HUDEP-2 (cell line): ENCODE data around the gene ADCK1.

Source experiments
- DNase-seq, 76 experiments: peaks; one replicate each; lab custom pipeline; 2025; ENCODE audit not compliant: unreplicated experiment in 76 of 76; lab: John Stamatoyannopoulos, UW

Gene ADCK1

DNA sequence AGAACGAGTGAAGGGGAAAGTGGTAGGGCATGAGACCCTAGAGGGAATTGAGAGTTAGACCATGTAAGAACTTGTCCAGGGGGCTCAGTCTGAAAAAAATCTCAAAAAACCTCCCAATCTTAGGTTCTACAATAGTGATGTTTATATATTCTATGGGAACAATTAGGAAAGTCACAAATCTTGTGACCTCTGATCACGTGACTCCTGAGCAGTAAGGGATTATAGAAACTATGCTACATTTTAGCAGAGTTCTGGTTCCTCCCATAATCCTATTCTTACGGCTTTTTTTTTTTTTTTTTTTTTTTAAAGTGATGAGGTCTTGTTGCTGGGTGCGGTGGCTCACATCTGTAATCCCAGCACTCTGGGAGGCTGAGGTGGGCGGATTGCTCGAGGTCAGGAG lies 5.8 kb downstream of the ADCK1 start:
- DNase-seq: no peak

DNA sequence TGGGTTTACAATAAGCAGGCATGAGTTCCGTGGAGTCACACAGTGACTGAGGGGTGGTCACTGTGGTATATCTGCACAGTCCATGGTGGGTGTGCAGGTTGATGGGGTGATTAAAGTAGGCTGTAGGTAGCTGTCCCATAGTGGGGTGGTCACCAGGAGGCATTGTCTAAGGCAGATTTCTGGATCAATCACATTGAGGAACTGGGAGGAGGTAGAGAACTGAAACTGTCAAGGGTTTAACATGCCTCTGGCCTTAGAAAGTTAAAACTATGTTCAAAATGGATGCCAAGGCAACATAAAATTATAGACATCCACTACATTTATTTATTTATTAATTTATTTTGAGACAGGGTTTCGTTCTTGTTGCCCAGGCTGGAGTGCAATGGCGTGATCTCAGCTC lies 8.3 kb downstream of the ADCK1 start:
- DNase-seq: no peak

DNA sequence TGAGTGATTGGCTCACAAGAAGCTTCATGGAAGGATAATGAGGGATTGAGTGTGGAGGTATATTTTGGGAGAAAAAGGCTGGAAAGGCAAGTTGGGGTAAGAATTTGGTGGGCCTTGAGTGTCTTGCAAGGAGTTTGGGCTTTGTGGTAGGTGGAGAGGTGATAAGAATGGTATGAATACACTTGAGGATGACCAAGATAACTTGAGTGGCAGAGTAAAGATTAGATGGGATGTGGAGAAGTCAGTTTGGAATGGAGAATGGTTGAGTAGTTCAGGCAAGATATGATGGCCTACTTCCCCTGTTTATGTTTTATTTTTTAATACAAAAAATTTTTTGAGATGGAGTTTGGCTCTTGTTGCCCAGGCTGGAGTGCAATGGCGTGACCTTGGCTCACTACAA lies 9.1 kb downstream of the ADCK1 start:
- DNase-seq: no peak

DNA sequence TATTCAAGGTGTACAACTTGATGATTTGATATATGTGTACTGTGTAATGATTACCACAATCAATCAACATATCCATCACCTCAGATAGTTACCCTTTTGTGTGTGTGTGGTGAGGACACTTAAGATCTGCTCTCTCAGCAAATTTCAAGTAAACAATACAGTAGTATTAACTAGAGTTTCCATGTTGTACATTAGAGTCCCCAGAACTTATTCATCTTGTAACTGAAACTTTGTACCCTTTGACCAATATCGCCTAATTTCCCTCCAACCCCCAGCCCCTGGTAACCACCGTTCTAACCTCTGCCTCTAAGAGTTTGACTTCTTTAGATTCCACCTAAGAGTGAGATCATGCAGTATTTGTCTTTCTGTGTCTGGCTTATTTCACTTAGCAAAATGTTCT lies 12.1 kb downstream of the ADCK1 start:
- no peak for DNase-seq

GRCh38 chr14:77812682-77813081 lies 12.8 kb downstream of the ADCK1 start:
- DNase-seq: peak in 2 of 76 experiments; percentile 11 to 13

- DNase-seq: peak in 6 of 76 experiments; percentile 2 to 38 (median 14)
Observed at GRCh38 chr14:77822307-77822706, 22.4 kb downstream of the ADCK1 start.

- DNase-seq: peak in 53 of 76 experiments; percentile 3 to 70 (median 37)
Observed at GRCh38 chr14:77822741-77823140, 22.8 kb downstream of the ADCK1 start.

DNA sequence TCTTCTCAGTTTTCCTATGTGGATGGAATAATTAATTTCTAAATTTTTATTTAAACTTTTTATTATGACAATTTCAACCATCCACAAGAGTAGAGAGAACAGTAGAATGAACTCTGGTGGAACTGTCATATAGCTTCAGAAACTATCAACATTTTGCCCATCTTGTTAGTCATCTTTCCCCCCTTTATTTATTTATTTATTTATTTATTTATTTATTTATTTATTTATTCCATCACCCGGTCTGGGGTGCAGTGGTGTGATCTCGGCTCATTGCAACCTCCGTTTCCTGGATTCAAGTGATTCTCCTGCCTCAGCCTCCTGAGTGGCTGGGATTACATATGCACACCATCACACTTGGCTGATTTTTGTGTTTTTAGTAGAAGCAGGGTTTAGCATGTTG lies 23.5 kb downstream of the ADCK1 start:
- DNase-seq: no peak

- peak; percentile 30 to 100 (median 94) for DNase-seq
Observed at GRCh38 chr14:77825895-77826519, 26.1 kb downstream of the ADCK1 start.

DNA sequence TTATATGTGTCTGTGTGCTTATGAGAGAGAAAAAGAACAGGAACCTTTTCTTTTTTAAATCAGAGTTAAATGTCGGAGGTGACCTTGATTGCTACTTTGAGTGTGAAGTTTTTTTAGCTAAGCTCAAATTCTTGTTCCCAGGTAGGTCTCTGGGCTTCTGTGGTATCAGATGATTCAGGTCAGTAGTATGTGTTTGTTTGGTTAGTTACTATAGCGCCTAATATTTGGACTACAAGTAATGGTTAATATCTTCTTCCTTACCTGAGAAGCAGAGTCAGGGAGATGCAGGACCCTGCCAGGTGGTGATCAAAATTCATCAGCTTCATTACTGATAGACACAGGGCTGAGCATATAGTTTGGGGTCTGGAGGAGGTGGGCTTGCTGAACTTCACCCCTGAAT lies 30.8 kb downstream of the ADCK1 start:
- DNase-seq: no peak

- no peak for DNase-seq
Observed at GRCh38 chr14:77832297-77832696, 32.4 kb downstream of the ADCK1 start.

- DNase-seq: no peak
Observed at GRCh38 chr14:77837926-77838325, 38.0 kb downstream of the ADCK1 start.

DNA sequence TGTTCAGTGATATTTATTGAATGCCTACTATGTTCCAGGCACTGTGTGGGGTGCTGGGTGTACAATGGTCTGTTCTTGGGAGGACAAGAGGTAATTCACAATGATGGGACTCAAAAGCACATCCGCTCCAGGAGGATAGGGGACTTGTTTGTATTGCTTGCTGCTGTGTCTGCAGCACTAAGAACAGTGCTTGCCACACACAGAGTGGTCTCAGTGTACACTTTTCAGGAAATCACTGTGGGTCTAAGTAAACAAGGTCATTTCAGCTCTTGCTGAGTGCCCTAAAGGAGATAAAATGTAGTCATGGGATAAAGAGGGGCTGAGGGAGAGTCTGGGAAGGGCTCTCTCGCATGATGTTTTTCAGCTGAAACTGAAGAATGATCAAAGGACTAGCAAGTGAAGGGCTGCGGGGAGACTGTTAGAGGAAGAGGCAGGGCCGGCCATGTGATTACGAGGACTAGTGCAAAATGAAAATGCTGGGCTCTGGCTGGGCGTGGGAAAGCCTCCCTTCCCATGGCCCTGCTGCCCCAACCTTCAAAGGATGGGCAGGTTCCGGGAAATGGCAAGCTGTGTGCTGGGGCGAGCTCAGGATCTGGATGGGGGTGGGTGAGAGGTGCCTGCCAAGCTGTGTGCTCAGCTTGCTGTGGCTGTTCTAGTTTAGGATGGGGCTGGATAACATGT lies 39.1 kb downstream of the ADCK1 start:
- DNase-seq: no peak

- DNase-seq: no peak
Observed at GRCh38 chr14:77843195-77843594, 43.3 kb downstream of the ADCK1 start.

DNA sequence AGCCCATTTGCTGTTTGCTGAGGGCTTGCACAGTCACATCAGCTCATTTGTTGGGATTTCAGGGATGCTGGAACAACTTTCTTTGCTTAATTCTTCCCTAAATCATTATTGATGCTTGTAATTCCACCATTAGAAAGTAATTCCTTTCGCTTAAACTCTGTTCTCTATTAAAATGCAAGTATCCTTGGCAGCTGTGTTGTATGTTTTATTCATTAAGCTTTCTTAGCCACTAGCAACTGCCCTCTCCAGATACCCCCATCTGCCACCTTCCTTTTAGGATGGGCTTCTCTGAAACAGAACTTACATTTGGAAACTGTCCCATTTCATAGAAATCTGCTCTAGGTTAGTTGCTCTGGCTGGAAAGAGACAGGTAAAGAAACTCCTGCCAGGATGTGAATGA lies 43.7 kb downstream of the ADCK1 start:
- DNase-seq: no peak

- DNase-seq: no peak
Observed at GRCh38 chr14:77844802-77845201, 44.9 kb downstream of the ADCK1 start.

DNA sequence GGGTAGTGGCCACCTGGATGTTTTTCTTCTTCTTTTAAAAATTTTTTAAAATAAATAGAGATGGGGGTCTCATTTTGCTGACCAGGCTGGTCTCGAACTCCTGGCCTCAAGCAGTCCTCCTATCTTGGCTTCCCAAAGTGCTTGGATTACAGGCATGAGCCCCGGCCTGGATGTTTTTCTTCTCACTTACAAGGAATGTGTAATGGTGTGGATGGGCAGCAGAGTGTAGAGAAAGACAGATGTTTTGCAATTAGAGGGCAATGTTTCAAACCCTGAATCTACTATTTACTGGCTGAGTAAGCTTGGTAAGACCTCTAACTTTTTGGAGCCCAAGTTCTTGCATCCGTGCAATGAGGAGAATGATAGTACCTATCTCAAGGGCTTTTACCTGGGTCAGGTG lies 48.1 kb downstream of the ADCK1 start:
- DNase-seq: no peak

DNA sequence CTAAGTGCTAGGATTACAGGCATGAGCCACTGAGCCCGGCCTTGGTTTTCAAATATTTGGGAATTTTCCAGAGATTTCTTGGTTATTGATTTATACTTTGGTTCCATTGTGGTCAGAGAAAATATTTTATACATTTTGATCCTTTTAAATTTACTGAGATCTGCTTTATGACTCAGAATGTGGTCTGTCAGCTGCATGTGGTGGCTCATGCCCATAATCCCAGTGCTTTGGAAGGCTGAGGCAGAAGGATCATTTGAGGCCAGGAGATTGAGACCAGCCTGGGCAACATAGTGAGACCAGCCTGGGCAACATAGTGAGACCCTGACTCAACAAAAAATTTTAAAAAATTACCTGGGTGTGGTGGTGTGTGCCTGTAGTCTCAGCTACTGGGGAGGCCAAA lies 49.8 kb downstream of the ADCK1 start:
- no peak for DNase-seq

DNA sequence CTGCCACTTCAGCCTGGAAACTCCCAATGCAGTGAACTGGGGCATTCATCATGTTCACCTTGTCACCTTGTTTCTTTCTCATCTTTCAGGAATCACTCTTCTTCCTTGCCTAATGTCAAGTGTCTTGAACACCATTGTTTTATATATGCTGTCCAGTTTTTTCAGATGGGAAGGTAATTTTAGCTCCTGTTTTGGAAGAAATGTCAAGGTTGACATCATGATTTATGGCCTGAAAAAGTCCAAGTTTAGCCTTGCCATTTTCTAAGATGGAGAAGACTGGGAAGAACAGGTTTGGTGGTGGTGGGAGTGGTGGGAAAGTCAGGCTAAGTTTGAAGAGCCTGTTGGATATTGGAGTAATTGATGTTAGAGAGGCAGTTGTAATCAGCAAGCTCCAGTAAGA lies 54.0 kb downstream of the ADCK1 start:
- DNase-seq: no peak

DNA sequence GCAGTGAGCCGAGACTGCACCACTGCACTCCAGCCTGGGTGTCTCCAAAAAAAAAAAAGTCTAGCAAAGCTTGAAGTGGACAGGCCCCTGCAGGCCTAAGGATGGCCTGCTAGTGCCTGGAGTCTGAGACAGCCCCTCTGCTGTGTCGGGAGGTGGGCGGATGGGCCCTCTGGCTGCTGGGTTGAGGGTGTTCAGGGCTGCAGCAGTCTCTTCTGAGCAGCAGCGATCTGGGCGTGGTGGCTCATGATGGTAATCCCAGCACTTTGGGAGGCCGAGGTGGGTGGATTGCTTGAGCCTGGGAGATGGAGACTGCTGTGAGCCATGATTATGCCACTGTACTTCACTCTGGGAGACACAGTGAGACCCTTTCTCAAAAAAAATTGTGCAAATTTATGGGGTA lies 57.0 kb downstream of the ADCK1 start:
- DNase-seq: peak in 5 of 76 experiments; percentile 5 to 16 (median 7)

GRCh38 chr14:77859934-77860570 lies 60.1 kb downstream of the ADCK1 start:
- DNase-seq: peak in 75 of 76 experiments; percentile 14 to 87 (median 62)

DNA sequence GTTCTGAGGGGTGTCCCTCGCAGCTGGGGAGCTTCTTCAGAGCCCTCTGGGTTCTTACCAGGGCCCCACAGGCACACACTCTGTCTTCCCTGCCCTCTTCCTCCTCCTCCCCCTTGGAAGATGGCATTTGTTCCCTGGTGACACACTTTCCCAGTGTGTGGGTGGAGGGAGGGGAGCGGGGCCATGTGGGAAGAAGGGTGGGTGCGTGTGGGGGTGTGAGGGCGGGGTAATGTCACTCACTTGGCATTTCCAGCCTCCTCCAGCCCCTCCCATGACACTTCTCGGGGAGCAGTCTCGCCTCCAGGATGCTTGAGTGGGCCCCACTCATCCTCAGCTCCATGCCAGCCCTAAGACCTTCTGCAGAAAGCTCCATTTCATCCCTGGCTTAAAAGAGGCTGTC lies 61.3 kb downstream of the ADCK1 start:
- DNase-seq: no peak
